SH-SY5Y (cell line): ENCODE results near the gene CFAP47.

Experiments used
- GATA2 ChIP-seq: IDR thresholded peaks from 2 replicates; pipeline ENCODE4 v1.6.1; 2011; ENCODE audit warnings: mild to moderate bottlenecking, low read depth, low read length
- GATA3 ChIP-seq: IDR thresholded peaks from 2 replicates; pipeline ENCODE4 v1.6.1; 2011; ENCODE audit warnings: low read depth, mild to moderate bottlenecking, low read length, moderate library complexity

DNA sequence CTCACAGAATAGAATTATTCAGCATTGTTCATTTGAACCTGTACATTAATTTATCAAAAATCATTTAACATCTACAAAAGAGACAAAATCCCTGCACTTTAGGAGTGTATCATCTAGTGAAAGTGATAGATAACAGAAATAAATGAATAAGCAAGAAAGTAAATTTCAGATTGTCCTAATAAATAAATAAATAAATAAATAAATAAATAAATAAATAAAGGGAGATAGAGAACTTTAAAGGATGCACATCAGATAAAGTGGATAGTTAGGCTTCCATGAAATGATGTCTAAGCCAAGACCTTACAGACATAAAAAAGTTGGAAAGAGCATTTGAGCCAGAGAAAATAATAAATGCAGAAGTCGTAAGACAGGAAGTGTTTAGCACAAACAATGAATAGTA, 444.7 kb downstream of the CFAP47 start:
- no peak for TF ChIP-seq GATA3
- TF ChIP-seq GATA2 = no peak
